NCI-H446 treated with DMSO at 0.1 percent for 48 hours (cell line): ENCODE results near the gene TOB1.

Source experiments
- DNase-seq: peaks from one replicate; lab custom pipeline; 2025; lab: John Stamatoyannopoulos, UW

TOB1 gene, protein sequence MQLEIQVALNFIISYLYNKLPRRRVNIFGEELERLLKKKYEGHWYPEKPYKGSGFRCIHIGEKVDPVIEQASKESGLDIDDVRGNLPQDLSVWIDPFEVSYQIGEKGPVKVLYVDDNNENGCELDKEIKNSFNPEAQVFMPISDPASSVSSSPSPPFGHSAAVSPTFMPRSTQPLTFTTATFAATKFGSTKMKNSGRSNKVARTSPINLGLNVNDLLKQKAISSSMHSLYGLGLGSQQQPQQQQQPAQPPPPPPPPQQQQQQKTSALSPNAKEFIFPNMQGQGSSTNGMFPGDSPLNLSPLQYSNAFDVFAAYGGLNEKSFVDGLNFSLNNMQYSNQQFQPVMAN

DNA sequence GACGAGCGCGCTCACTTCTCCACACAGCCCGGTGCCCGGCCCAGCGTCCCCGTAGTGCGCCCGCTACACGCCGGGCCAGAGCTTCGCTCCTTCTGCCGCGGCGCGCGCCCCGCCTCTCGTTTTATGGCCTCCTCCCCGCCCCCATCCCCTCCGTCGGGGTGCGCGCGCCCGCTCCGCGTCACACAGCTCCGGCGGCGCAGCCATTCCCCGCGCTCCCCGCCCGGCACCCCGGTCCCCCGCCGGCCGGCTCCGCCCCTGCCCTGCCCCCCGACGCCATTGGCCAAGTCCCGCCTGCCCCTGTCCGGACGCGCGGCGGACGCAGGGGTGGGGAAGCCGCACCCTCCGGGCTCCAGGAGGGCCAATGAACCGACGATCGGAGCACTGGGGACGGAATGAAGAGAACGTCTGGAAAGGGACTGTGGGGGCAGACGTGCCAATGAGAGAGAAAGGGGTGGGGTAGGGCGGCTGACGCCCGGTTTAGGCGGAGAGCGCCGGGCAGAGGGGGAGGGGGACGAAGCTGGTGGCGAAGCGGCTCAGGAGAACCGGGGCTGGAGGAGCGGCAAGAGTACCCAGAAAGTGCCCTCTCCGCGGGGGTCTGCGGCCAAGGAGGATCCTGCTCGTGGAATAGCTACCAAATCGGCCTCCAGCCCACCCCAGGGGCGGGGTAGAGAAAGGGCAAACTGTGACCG lies at the start of gene TOB1:
TSS of gene TOB1 (minus strand) at position 94 of the 689 bp plus-strand sequence. CDS start 2,337 bp downstream, outside the sequence.
- peak; percentile 95 for DNase-seq

DNA sequence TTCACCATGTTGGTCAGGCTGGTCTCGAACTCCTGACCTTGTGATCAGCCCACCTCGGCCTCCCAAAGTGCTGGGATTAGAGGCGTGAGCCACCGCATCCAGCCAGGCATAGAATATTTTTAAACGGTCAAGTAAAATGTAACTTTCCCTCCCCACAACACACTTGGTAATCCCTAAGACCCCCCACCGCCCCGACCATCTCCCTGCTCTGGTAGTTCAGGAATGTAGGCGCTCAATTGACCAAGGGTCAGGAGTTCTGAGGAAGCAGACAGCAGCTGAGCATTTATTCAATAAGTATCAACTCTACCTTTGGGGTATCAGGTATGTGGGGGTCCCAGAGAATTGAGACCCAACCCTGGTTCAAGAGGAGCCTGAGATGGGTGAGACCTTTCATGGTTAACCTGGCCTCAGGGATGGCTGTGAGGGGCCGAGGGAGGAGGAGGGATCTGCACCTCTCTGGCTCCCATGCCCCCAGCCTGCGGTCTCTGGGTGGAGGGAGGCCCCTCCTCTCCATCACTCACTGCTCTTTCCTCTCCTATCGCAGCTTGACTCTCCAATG lies 48.4 kb upstream of the TOB1 start:
- no peak for DNase-seq

DNA sequence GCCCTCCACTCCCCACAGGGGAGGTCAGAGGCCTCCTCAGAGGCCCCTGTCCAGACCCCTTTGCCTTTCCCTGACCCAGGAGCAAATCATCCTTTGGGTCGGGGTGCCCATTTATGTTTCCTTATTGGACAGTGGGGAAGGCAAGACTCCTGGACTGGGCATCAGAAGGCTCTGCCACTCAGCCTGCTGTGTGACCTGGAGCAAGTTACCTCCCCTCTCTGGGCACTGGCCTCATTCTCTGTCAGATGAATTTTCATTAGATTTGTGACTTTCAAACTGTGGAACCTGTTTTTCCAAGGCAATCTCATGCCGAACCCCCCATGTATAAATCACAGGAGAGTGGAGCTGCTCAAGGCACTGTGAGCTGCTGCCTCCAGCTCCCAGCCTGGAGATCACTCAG lies 47.0 kb upstream of the TOB1 start:
- no peak for DNase-seq

DNA sequence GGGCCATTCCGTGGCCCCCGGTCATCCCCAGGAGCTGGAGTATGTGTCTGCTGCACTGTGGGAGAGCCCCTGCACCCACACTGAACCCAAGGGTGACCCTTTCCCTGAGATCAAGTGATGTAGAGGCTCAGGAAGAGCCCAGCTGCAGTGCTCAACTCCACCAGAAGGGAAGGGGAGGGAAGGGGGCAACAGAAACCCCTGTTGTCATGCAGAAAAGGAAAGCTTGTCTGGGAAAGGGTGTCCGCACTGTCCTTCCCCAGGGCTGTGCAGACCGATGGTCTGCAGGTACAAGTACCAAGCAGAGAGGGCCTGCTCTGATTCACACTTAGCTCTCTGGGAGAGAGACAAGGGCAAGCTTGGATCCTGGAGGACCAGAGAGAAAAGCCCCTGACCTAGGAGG lies 45.7 kb upstream of the TOB1 start:
- no peak for DNase-seq

DNA sequence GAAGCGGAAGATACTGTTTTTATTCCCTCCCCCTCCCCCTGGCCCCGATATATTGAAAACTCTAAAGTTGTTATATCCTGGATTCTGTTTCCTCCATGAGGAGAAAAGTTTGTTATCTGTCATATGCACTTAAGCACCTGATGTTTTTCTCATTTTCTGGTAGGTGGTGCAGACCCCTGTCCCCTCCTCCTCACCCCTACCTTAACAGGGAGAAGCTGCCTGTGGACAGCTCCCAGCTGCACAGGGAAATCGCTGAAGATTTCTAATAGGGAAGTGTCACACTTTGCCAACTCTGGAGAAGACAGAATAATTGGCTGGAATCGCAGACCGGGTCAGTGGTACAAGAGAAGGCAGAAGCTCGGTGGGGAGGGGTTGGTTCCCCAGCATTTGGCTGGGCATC lies 45.3 kb upstream of the TOB1 start:
- no peak for DNase-seq

DNA sequence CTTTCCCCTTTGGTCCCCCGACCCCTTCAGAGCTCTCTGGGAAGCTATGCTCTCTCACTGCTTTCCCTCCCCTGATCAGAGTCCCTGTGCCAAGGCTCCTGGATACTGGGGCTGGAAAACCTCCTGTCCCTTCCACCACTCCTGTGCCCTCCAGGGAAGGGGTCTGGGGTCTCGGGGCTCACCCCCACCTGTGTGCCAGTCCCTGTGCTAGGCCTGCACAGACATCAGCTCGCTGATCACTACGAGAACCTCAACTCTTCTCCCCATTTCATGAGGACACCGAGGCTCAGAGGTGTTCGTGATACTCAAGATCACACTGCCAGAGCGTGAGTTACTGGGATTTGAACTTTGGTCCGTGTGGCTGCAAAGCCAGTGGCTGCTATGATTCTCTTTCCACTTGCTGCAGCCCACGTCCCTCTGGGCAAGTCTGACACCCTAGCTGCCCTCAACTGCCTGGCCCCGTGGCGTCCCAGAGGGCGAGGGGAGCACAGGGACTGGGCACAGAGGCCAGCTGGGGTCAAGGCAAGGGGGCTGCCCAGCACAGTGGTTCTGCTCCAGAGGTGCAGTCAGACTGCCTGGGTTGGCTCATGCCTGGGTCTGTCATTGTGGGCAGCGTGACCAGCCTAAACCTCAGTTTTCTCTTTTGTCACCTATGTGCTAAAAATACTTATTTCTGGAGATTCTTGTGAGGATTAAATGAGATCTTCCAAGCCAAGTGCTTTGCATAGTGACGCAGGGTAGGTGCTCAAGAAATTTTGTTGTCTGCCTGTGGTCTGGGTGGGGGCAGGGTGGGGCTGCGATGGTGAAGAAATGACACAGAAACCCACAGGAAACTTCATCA lies 43.8 kb upstream of the TOB1 start:
- no peak for DNase-seq

DNA sequence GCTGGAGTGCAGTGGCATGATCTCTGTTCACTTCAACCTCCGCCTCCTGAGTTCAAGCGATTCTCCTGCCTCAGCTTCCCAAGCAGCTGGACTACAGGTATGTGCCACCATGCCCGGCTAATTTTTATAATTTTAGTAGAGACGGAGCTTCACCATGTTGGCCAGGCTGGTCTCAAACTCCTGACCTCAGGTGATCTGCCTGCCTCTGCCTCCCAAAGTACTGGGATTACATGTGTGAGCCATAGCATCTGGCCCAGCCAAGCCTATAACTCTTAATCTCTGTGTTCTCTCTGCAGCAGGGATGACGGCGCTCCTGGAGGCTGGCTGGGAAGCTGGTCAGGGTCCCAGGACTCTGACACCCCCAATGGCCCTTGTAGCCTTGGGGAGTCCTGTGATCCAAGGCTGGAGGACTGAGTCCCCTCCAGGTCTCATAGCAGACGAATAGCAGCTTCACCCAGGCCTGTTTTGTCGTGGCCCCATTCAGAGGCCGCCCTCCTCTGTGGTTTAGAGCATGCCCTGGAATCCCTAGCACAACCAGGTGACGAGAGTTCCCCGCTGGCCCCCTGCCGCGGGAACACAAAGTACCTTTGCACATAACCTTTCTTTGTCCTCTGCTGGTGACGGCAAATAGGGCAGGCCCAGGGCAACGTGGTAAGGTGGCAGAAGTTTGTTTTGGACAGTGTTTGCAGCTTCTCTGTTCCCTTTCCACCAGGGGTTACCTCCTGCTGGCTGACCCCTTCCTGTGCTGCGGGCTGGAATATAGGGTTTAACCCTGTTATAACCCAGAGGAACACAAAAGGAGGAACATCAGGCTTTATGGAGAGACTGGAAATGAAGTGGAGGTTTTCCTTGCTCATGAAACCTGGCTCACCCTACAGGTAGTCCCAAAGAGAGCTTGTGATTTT lies 43.0 kb upstream of the TOB1 start:
- DNase-seq = no peak

DNA sequence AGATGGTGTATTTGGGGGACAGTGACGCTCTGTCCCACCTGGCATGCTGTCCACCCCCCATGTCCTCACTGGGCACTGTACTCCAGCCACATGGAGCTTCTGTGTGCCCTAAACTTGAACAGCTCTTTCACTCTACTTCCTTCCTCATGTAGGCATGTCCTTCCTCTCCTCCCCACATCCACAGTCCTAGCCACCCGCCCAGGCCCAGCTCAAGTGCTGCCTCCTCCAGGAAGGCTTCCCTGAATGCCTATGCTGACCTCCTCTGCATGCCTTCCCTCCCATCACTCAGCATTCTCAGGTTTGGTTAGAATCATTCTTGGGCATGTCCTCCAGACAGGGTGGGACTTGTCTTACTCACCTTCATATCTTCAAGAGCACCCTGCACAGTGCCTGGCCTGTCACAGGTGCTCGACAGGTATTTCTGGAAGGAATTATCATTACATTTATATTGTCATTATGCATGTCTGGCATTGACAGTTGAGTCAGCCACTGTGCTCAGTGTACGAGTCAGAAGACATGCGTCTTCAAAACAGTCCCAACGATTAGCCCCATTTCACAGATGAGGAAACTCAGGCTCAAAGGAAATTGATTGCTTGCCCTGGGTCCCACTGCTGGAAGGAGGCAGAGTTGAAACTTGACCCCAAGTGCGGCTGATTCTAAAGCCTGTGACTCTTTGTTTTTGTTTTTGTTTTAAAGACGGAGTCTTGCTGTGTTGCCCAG lies 42.1 kb upstream of the TOB1 start:
- no peak for DNase-seq

DNA sequence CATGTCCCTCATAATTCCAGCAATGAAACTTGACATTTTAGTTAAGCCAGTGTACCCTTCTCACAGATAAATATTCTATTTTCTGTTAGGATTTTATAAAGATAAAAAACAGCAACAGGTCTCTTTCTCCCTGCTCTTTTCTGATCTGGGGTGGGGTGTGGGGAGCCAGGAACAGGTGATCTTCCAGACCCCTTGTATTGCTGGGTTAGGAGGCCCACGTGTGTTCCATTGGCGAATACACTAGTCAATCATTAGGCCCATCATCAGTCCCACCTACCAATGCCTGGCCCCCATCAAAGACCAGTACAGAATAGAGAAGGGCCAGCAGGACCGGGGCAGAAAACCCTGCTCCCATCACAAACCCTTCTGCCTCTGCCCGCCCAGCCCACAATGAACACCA lies 40.3 kb upstream of the TOB1 start:
- no peak for DNase-seq

DNA sequence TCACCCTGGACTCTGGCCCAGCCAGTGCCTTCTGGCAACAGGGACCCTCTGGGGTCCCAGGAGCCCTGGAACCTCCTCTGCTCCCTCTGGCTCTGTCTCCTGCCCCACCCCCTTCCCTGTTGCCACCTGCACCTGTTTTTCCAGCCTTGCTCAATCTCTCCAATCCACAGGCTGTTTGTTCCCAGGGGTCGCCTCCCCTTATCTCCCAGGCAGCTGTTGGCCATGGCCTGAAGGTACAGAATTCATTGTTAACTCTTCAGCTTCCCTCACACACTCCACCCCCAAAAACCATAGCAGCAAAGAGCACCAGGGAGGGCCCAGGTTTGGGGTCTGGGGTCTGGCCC lies 39.3 kb upstream of the TOB1 start:
- DNase-seq = no peak

DNA sequence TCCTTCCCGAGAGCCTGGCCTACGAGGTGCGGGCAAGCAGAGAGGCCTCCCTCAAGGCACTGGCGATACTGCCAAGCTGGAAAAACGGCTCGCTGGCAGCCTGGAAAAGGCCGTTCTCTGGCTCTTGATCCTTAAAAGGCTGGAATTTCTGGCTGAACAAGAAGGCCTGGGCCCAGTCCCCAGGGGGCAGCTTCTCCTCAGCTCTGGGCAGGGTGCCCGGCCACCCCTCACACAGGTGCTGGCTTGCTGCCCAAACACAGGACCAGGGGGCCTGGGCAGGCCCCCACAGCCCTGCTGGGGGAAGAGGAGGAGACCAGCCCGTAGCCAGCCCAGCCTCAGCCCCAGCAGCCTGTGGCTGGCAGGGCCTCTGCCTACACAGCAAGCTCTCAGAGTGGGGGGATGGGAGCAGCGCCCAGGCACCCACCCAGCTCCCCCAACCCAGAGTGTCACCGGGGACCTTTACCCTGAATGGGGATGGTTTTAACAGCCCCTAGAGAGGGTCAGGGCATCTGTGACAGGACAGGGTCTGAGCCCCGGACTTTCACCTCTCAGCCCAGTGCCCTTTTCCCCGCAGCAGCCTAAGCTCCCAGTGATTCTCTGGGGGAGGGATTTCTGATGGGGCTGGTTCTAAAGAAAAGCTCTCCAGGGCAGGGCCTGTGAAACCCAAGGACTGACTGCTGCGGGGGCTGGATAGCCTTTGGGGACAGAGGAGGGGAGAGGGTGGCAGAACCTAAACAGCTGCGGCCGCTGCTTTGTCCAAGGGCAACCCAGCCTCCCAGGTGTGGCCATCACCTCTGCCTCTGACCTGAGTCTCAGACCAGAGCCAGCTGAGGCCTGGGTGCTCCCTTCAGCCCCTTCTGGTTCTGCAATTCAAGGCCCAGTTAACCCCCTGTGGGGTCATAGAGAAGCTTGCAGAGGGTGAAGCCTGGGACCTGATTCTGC lies 38.6 kb upstream of the TOB1 start:
- peak; percentile 95 for DNase-seq

DNA sequence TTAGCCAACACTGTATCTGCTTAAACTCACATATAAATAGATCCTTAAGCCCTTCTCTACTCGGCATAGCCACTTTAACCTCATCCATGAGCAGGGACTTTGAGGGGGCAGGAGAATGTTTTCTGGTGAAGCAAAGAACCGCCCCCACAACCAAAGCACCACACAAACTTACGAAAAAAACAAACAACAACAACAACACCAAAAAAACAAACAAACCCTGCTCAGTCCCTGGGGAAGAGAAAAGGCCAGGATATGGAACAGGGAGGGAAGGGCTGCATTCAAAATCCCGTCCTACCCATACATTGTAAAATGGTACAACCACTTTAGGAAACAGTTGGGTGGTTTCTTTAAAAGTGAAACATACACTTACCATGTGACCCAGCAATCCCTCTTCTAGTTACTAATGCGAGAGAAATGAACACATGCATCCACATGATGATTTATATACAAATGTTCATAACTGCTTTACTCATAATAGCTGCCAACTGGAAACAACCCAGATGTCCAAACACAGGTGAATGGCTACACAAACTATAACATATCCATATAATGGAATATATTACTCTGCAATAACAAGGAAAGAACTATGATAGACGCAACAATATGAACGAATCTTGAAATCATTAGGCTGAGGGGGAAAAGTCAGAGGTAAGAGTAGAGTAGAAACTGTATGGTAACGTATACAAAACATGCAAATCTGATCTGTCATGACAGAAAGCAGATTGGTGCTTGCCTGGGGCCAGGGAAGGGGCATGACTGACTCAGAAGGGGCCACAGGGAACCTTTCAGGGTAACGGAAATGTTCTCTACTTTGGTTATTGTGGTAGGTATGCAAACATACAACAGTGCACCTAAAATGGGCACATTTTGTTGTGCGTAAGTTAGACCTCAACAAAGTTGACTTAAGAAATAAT lies 37.7 kb upstream of the TOB1 start:
- peak; percentile 47 for DNase-seq

DNA sequence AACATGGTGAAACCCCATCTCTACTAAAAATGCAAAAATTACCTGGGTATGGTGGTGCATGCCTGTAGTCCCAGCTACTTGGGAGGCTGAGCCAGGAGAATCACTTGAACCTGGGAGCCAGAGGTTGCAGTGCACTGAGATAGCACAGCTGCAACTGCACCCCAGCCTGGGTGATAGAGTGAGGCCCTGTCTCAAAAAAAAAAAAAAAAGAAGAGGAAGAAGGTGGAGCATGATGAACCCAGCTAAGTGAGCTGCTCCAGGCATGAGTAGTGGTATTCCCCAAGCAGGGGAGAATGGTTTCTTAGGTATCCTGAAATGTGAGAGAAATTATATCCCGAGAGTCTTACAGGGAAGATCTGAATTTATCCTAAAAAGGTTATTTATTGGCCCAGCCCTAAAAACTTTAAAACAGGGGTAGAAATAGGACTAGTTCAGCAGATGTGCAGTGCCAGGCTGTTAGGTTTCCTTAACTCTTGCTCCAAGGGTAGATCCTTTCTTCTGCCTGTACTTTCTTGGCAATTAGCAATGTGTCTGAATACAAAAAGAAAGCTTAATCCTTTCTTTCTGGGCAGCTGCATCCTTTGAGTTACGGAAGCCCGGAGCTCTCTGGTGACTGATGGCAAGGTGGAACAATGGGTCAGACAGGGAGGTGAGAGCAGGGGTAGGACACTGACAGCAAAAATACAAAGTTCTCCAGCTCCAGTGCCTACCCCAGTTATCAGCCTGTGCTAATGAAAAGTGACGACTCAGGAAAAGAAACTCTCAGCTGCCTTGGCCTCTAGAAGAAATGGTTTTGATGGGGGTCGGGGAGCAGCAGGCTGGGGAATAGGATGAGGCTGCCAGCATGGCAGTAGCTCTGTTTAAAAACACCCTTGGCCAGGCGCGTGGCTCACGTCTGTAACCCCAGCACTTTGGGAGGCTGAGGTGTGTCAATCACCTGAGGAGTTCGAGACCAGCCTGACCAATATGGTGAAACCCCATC lies 36.5 kb upstream of the TOB1 start:
- no peak for DNase-seq

DNA sequence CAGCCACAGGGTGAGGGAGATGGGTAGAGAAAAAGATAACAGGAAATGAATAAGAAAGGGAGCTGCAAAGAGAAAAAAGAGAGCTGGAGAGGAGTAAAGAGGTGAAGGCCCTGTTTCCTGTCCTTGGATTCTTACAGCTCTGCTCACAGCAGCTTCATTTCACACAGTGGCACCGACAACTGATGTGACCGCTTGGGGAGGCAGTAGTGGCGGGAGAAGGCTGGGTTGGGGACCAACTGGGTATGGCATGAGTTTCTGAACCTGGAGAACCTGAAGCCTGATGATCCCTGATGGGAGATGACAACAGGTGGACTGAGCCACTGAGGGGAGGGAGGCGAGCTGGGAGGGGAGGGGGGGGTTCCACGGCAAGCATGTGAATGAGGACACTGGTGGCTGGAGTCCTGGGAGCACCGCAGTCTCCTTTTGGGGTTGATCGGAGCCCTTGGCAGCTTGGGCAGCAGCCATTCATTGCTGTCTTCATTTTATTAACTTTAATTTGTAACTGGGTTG lies 34.3 kb upstream of the TOB1 start:
- no peak for DNase-seq

DNA sequence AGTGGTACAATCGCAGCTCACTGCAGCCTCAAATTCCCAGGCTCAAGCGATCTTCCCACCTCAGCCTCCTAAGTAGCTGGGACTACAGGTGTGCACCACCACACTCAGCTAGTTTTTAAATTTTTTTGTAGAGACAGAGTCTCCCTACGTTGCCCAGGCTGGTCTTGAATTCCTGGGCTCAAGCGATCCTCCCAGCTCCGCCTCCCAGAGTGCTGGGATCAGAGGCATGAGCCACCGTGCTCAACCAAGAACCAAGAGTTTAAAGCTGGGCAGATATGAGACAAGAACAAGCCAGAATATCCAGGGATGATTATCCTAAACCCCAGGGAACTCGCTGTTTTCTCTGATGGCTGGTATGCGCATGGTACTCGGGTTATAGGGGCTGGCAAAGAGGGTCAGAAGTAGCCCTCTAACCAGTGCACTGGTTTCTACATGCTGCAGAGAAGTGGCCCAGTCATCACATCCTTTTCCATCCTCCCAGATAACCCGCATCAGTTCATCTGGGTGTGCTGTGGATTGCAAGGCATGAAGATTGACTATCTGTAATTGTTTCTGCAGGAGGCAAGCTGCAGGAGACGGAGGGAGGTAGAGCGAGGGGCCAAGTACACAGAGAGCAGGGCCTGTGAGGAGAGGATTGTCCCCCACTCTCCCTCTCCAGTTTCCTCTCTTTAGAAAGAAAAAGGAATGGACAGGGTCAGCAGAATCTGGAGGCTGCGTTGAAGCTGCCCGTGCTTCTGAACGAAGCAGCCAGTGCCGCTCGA lies 33.6 kb upstream of the TOB1 start:
- no peak for DNase-seq

DNA sequence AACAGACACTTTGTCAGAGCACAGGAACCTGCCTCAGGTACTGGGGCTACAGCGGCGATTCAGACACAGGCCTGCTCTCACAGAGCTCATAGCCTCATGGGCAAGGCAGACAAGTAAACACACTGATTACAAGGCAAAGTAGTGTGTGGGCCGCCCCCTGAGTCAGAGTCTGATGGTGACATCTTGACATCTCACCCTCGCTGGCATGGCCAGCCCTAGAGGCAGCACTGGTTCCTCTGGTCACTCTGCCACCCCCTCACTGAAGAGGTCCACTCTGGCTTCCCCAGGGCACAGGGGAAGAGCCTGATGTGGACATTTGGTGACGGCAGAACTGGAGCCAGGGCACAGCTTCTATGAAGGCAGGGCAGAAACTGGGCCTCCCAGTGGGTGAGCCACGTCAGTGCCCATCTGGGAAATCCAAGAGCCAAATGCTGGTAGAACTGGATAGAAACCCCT lies 32.9 kb upstream of the TOB1 start:
- no peak for DNase-seq
